OCI-LY1 (cell line): ENCODE data around the gene L3MBTL4.

Experiments used
- H2AFZ ChIP-seq: fragments of 200-600 bp; sonication (generic), shearing (Covaris generic); 2 replicates; pipeline ENCODE4 v1.6.0; 2014; ENCODE audit warnings: antibody characterized with exemption, mild to moderate bottlenecking, low read length
- H3F3A ChIP-seq: fragments of 200-600 bp; sonication (generic), shearing (Covaris generic); 2 replicates; pipeline ENCODE4 v1.6.0; 2014; ENCODE audit warnings: mild to moderate bottlenecking, antibody characterized with exemption, low read length, moderate library complexity; ENCODE audit not compliant: insufficient read depth
- H3K27ac ChIP-seq: fragments of 200-600 bp; sonication (generic); 2 replicates; pipeline ENCODE4 v1.5.1; 2014; ENCODE audit warnings: low read length, mixed run types, mild to moderate bottlenecking, low read depth; ENCODE audit not compliant: poor library complexity, severe bottlenecking
- H3K27me3 ChIP-seq: fragments of 200-600 bp; sonication (generic); 2 replicates; pipeline ENCODE4 v1.6.0; 2014; ENCODE audit warnings: antibody characterized with exemption, mild to moderate bottlenecking, low read length, moderate library complexity; ENCODE audit not compliant: insufficient read depth
- H3K36me3 ChIP-seq: fragments of 200-600 bp; sonication (generic); 2 replicates; pipeline ENCODE4 v1.6.1; 2014; ENCODE audit warnings: mild to moderate bottlenecking, antibody characterized with exemption, low read length, moderate library complexity, mixed read lengths; ENCODE audit not compliant: insufficient read depth
- H3K4me1 ChIP-seq: fragments of 200-600 bp; sonication (generic); 2 replicates; pipeline ENCODE4 v1.5.1; 2014; ENCODE audit warnings: mild to moderate bottlenecking, low read length, moderate library complexity; ENCODE audit not compliant: insufficient read depth, severe bottlenecking
- H3K4me2 ChIP-seq: fragments of 200-600 bp; sonication (generic), shearing (Covaris generic); 2 replicates; pipeline ENCODE4 v1.6.1; 2014; ENCODE audit warnings: low read length
- H3K4me3 ChIP-seq: fragments of 200-600 bp; sonication (generic); 2 replicates; pipeline ENCODE4 v1.5.1; 2014; ENCODE audit warnings: low read length, low read depth, mild to moderate bottlenecking, mixed read lengths; ENCODE audit not compliant: poor library complexity, severe bottlenecking
- H3K79me2 ChIP-seq: fragments of 200-600 bp; shearing (Covaris generic); 2 replicates; pipeline ENCODE4 v1.6.1; 2016; ENCODE audit warnings: mixed run types, low read length, mixed read lengths; ENCODE audit not compliant: insufficient read depth
- H3K9ac ChIP-seq: fragments of 200-600 bp; sonication (generic), shearing (Covaris generic); 2 replicates; pipeline ENCODE4 v1.6.1; 2014; ENCODE audit warnings: mild to moderate bottlenecking, low read length, mixed read lengths
- H3K9me2 ChIP-seq: fragments of 200-600 bp; sonication (generic), shearing (Covaris generic); 2 replicates; pipeline ENCODE4 v1.6.1; 2014; ENCODE audit warnings: low read depth, mild to moderate bottlenecking, low read length, mixed read lengths
- H3K9me3 ChIP-seq: fragments of 200-600 bp; shearing (Covaris generic); 2 replicates; pipeline ENCODE4 v1.6.1; 2014; ENCODE audit warnings: low read length, mixed read lengths
- H4K20me1 ChIP-seq: fragments of 200-600 bp; sonication (generic), shearing (Covaris generic); 2 replicates; pipeline ENCODE4 v1.6.0; 2016; ENCODE audit warnings: mild to moderate bottlenecking, low read length; ENCODE audit not compliant: insufficient read depth
- EZH2 ChIP-seq: fragments of 200-600 bp; sonication (generic), shearing (Covaris generic); IDR thresholded peaks from 2 replicates; pipeline ENCODE4 v1.8.0; 2017; ENCODE audit warnings: borderline replicate concordance, mixed run types, mild to moderate bottlenecking, antibody characterized with exemption, low read length, moderate library complexity, mixed read lengths
- TF ChIP-seq, protein P1 (sequence below): fragments of 200-600 bp; sonication (generic), shearing (Covaris generic); IDR thresholded peaks from 2 replicates; pipeline ENCODE4 v1.5.1; 2017; ENCODE audit warnings: mild to moderate bottlenecking, antibody characterized with exemption, low read length, moderate library complexity, mixed read lengths

The L3MBTL4 gene

DNA sequence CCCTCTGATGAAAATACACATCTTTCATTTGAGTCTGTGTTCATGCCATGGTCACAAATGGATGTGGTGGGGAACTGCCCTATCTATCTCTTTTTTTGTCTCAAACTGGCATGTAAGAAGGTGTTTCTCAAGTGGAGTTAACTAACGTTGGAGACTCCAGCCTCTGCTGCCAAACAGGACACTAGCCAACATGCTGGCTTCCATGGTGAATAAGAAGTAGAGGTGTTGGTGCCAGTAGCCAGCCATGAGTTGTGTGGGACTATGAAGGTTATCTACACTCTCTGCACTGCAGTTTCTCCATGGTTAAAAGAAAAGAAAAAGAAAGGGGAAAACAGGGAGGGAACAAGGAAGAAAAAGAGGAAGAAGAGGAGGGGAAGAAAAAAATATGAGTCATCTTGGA lies 370.4 kb downstream of the L3MBTL4 start:
- no peaks in the 10 kb centered on the region for H3F3A ChIP-seq
- no peaks in the 10 kb centered on the region for H3K9me3 ChIP-seq
- no peak overlapping the region for H3K4me2 ChIP-seq
- H4K20me1 ChIP-seq: no peaks in the 10 kb centered on the region
- no peak overlapping the region for H3K9ac ChIP-seq
- no peaks in the 10 kb centered on the region for H3K36me3 ChIP-seq
- no peak overlapping the region for H2AFZ ChIP-seq
- no peaks in the 10 kb centered on the region for H3K79me2 ChIP-seq
- no peaks in the 10 kb centered on the region for H3K9me2 ChIP-seq
- H3K4me1 ChIP-seq: no peaks in the 10 kb centered on the region
- TF ChIP-seq, protein P1, sequence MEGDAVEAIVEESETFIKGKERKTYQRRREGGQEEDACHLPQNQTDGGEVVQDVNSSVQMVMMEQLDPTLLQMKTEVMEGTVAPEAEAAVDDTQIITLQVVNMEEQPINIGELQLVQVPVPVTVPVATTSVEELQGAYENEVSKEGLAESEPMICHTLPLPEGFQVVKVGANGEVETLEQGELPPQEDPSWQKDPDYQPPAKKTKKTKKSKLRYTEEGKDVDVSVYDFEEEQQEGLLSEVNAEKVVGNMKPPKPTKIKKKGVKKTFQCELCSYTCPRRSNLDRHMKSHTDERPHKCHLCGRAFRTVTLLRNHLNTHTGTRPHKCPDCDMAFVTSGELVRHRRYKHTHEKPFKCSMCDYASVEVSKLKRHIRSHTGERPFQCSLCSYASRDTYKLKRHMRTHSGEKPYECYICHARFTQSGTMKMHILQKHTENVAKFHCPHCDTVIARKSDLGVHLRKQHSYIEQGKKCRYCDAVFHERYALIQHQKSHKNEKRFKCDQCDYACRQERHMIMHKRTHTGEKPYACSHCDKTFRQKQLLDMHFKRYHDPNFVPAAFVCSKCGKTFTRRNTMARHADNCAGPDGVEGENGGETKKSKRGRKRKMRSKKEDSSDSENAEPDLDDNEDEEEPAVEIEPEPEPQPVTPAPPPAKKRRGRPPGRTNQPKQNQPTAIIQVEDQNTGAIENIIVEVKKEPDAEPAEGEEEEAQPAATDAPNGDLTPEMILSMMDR: no peak
- TF ChIP-seq EZH2: no peak
- no peaks in the 10 kb centered on the region for H3K27me3 ChIP-seq
- H3K4me3 ChIP-seq: no peak overlapping the region
- H3K27ac ChIP-seq: no peak overlapping the region

DNA sequence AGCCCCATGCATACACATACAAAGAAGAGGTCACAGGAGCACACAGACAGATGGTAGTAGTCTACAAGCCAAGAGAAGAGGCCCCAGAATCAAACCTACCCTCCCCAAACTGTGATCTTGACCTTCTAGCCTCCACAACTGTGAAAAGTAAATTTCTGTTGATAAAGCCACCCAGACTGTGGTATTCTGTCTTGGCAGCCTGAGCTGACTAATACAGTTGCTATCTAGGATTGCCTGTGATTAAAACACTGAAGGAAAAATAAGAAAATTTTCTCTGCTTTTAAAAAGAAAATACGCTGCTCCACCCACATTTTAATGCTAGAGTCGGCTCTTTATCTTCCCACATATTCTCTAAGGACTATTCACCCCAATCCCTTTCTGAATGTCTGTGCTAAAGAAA lies 375.7 kb downstream of the L3MBTL4 start:
- Histone ChIP-seq H3K9me2 (no peaks in the 10 kb centered on the region), H3K79me2 (no peaks in the 10 kb centered on the region), H3K4me3 (no peak overlapping the region), H3K9ac (no peak overlapping the region), H3K9me3 (no peaks in the 10 kb centered on the region), H3K4me2 (no peak overlapping the region), H3K27me3 (no peaks in the 10 kb centered on the region), H3K27ac (no peak overlapping the region), H3K4me1 (no peaks in the 10 kb centered on the region), H3F3A (no peaks in the 10 kb centered on the region), H4K20me1 (no peaks in the 10 kb centered on the region), H2AFZ (no peak overlapping the region), H3K36me3 (no peaks in the 10 kb centered on the region)
- no peak for TF ChIP-seq EZH2
- TF ChIP-seq, protein P1: no peak

GRCh38 chr18:6031442-6031841 lies 383.3 kb downstream of the L3MBTL4 start:
- Histone ChIP-seq H3K79me2 (no peaks in the 10 kb centered on the region), H2AFZ (no peak overlapping the region), H3K9me2 (no peaks in the 10 kb centered on the region), H3K9ac (no peak overlapping the region), H3K27me3 (no peaks in the 10 kb centered on the region), H3K9me3 (no peaks in the 10 kb centered on the region), H3K4me3 (no peak overlapping the region), H3K4me2 (no peak overlapping the region), H3K27ac (no peak overlapping the region), H3K4me1 (no peaks in the 10 kb centered on the region), H3K36me3 (no peaks in the 10 kb centered on the region), H3F3A (no peaks in the 10 kb centered on the region), H4K20me1 (no peaks in the 10 kb centered on the region)
- TF ChIP-seq, protein P1: no peak
- TF ChIP-seq EZH2: no peak
